ENCODE measurements around the gene FANCD2OS. TPM values are rescaled to one million over a fixed set of nuclear protein-coding genes. Genes with fewer than 3 reads are reported as not detected.

Gene FANCD2OS
- total and polyA plus RNA-seq, 2 experiments from 2014 or later: not detected

DNA sequence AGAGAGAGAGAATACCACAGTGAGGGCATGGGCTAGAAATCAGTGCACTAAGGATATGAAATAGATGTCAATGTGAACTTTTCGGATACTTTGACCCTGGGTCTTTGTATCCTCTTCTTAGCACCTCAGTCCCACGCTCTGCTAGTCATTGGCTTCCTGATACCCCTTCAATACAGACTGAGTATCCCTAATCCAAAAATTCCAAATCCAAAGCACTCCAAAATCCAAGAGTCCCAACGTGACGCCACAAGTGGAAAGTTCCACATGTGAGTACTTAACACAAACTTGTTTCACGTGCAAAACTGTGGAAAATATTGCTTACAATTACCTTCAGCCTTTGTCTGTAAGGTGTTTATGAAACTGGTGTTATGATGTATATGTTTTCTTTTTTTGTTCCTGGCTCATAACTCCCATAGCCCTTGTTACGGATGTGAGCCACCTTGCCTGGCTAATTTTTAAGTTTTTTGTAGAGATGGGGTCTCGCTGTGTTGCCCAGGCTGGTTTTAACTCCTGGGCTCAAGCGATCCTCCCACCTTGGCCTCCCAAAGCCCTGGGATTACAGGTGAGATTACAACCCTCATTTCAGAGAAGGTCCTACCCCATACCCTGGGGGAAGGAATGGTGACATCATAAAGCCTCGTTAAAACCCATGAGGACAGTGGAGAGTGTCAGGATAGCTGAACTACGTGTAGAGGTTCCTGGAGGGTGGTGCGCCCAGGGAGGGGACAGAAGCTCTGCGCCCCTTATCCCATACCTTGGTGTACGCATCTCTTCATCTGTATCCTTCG, 46.5 kb upstream of the FANCD2OS start:
- no peak overlapping the region for H2AFZ ChIP-seq
- no peaks in the 10 kb centered on the region for H3K79me2 ChIP-seq
- H3K4me1 ChIP-seq (ENCODE audit: insufficient read depth): no peaks in the 10 kb centered on the region
- no peaks in the 10 kb centered on the region for H3K9me2 ChIP-seq (replicated peaks; ENCODE audit: insufficient read depth)
- peaks cover 6% of the 10 kb centered on the region for H3K36me3 ChIP-seq (replicated peaks; ENCODE audit: insufficient read depth, low read depth)
- no peak overlapping the region for H3K4me2 ChIP-seq
- no peak overlapping the region for H3K27ac ChIP-seq
- DNase-seq (ENCODE audit: low spot score): no peak
- H3K27me3 ChIP-seq: no peaks in the 10 kb centered on the region
- no peaks in the 10 kb centered on the region for H3K9me3 ChIP-seq (ENCODE audit: low read depth)
- WGBS (ENCODE audit: low lambda C conversion rate, missing lambda C conversion rate): 94% methylated on average over 14 of the region's 14 CpGs
- TF ChIP-seq EZH2phosphoT487 (IDR thresholded peaks at IDR 0.05; ENCODE audit: low read depth, severe bottlenecking, unreplicated experiment): no peak
- H4K20me1 ChIP-seq (ENCODE audit: insufficient read depth, poor library complexity, severe bottlenecking): no peaks in the 10 kb centered on the region
- no peak overlapping the region for H3K4me3 ChIP-seq

GRCh38 chr3:10150987-10151386, 42.9 kb upstream of the FANCD2OS start:
- H3K36me3 ChIP-seq (replicated peaks; ENCODE audit: insufficient read depth, low read depth): peaks cover 9% of the 10 kb centered on the region
- TF ChIP-seq EZH2phosphoT487 (IDR thresholded peaks at IDR 0.05; ENCODE audit: low read depth, severe bottlenecking, unreplicated experiment) (no peak), EZH2 (IDR thresholded peaks at IDR 0.05; ENCODE audit: borderline replicate concordance) (no peak)
- TF ChIP-seq, protein P1, sequence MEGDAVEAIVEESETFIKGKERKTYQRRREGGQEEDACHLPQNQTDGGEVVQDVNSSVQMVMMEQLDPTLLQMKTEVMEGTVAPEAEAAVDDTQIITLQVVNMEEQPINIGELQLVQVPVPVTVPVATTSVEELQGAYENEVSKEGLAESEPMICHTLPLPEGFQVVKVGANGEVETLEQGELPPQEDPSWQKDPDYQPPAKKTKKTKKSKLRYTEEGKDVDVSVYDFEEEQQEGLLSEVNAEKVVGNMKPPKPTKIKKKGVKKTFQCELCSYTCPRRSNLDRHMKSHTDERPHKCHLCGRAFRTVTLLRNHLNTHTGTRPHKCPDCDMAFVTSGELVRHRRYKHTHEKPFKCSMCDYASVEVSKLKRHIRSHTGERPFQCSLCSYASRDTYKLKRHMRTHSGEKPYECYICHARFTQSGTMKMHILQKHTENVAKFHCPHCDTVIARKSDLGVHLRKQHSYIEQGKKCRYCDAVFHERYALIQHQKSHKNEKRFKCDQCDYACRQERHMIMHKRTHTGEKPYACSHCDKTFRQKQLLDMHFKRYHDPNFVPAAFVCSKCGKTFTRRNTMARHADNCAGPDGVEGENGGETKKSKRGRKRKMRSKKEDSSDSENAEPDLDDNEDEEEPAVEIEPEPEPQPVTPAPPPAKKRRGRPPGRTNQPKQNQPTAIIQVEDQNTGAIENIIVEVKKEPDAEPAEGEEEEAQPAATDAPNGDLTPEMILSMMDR (IDR thresholded peaks at IDR 0.05; ENCODE audit: poor library complexity): no peak

DNA sequence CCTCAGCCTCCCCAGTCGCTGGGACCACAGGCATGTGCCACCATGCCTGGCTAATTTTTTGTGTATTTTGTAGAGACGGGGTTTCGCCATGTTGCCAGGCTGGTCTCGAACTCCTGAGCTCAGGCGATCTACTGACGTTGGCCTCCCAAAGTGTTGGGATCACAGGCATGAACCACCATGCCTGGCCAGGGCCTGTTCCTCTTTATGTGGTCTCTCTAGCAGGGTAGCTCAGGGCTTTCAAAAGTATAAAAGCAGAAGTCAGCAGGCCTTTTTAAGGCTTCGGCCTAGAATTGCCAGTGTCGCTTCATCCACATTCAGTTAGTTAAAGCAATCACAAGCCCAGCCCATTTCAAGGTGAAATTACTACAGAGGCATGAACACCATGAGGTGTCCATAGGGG, 41.2 kb upstream of the FANCD2OS start:
- Histone ChIP-seq H3K9me3 (ENCODE audit: low read depth) (no peaks in the 10 kb centered on the region), H3K79me2 (peaks cover 38% of the 10 kb centered on the region), H3K27ac (no peak overlapping the region), H3K4me3 (no peak overlapping the region), H3K4me2 (no peak overlapping the region), H4K20me1 (ENCODE audit: insufficient read depth, poor library complexity, severe bottlenecking) (peaks cover 17% of the 10 kb centered on the region), H3K9me2 (replicated peaks; ENCODE audit: insufficient read depth) (no peaks in the 10 kb centered on the region), H3K27me3 (no peaks in the 10 kb centered on the region), H3K36me3 (replicated peaks; ENCODE audit: insufficient read depth, low read depth) (peaks cover 9% of the 10 kb centered on the region), H2AFZ (no peak overlapping the region), H3K4me1 (ENCODE audit: insufficient read depth) (no peaks in the 10 kb centered on the region)
- no peak for DNase-seq (ENCODE audit: low spot score)
- TF ChIP-seq, protein P1 (IDR thresholded peaks at IDR 0.05; ENCODE audit: poor library complexity): no peak
- TF ChIP-seq EZH2 (IDR thresholded peaks at IDR 0.05; ENCODE audit: borderline replicate concordance) (no peak), EZH2phosphoT487 (IDR thresholded peaks at IDR 0.05; ENCODE audit: low read depth, severe bottlenecking, unreplicated experiment) (no peak)
- WGBS (ENCODE audit: low lambda C conversion rate, missing lambda C conversion rate): over 99% methylated on average over 8 of the region's 8 CpGs

More at GRCh38 chr3:10150987-10151386, 42.9 kb upstream of the FANCD2OS start:
- H3K4me3 ChIP-seq: no peak overlapping the region
- no peak for DNase-seq (ENCODE audit: low spot score)
- H3K9me2 ChIP-seq (replicated peaks; ENCODE audit: insufficient read depth): no peaks in the 10 kb centered on the region
- H3K4me1 ChIP-seq (ENCODE audit: insufficient read depth): no peaks in the 10 kb centered on the region
- H3K79me2 ChIP-seq: peaks cover 20% of the 10 kb centered on the region
- no peak overlapping the region for H2AFZ ChIP-seq
- 83% methylated on average over 6 of the region's 6 CpGs for WGBS (ENCODE audit: low lambda C conversion rate, missing lambda C conversion rate)
- no peaks in the 10 kb centered on the region for H3K9me3 ChIP-seq (ENCODE audit: low read depth)
- no peak overlapping the region for H3K27ac ChIP-seq
- no peaks in the 10 kb centered on the region for H3K27me3 ChIP-seq
- no peak overlapping the region for H3K4me2 ChIP-seq
- peaks cover 9% of the 10 kb centered on the region for H4K20me1 ChIP-seq (ENCODE audit: insufficient read depth, poor library complexity, severe bottlenecking)

- no peak overlapping the region for H3K4me2 ChIP-seq
- 96% methylated on average over 4 of the region's 4 CpGs for WGBS (ENCODE audit: low lambda C conversion rate, missing lambda C conversion rate)
- TF ChIP-seq EZH2 (IDR thresholded peaks at IDR 0.05; ENCODE audit: borderline replicate concordance) (no peak), EZH2phosphoT487 (IDR thresholded peaks at IDR 0.05; ENCODE audit: low read depth, severe bottlenecking, unreplicated experiment) (no peak)
- TF ChIP-seq, protein P1 (IDR thresholded peaks at IDR 0.05; ENCODE audit: poor library complexity): no peak
- peaks cover 61% of the 10 kb centered on the region for H3K79me2 ChIP-seq
- peaks cover 32% of the 10 kb centered on the region for H4K20me1 ChIP-seq (ENCODE audit: insufficient read depth, poor library complexity, severe bottlenecking)
- H2AFZ ChIP-seq: no peak overlapping the region
- no peak for DNase-seq (ENCODE audit: low spot score)
- H3K27ac ChIP-seq: no peak overlapping the region
- no peaks in the 10 kb centered on the region for H3K27me3 ChIP-seq
- peaks cover 18% of the 10 kb centered on the region for H3K4me1 ChIP-seq (ENCODE audit: insufficient read depth)
- H3K9me3 ChIP-seq (ENCODE audit: low read depth): no peaks in the 10 kb centered on the region
- H3K9me2 ChIP-seq (replicated peaks; ENCODE audit: insufficient read depth): no peaks in the 10 kb centered on the region
- peaks cover 9% of the 10 kb centered on the region for H3K36me3 ChIP-seq (replicated peaks; ENCODE audit: insufficient read depth, low read depth)
- no peak overlapping the region for H3K4me3 ChIP-seq
These were observed 37.6 kb upstream of the FANCD2OS start for GRCh38 chr3:10145685-10146084.

All from hepatocyte (in vitro differentiated cells).